Kidney (tissue), 14 donors: ENCODE measurements around the gene TRAF4. TPM values are rescaled to one million over a fixed set of nuclear protein-coding genes. Genes with fewer than 3 reads are reported as not detected.

Experiments
- DNase-seq, 5 donors: peaks; one replicate each; pipeline ENCODE4 v3.0.0-alpha.2; 2013 to 2020
- FAIRE-seq: peaks from 2 replicates; lab custom pipeline; 2012; peaks lifted over from hg19 to GRCh38; lab: Jason Lieb, UNC
- H3K27ac ChIP-seq, 2 donors: one replicate each; pipeline ENCODE4 v1.7.0; 2013; ENCODE audit warnings: low read depth in 2 of 2, low read length in 2 of 2, inconsistent platforms in 1 of 2
- H3K27me3 ChIP-seq: one replicate; pipeline ENCODE4 v1.7.1; 2013; ENCODE audit warnings: low read length, inconsistent platforms; ENCODE audit not compliant: control insufficient read depth, insufficient read depth
- H3K36me3 ChIP-seq, 3 donors: one replicate each; pipeline versions ENCODE4 v1.7.0 to v1.7.1; 2013; ENCODE audit warnings: low read length in 3 of 3, control low read depth in 1 of 3, inconsistent platforms in 1 of 3; ENCODE audit not compliant: insufficient read depth in 3 of 3, control insufficient read depth in 2 of 3
- H3K4me1 ChIP-seq, 3 donors: one replicate each; pipeline versions ENCODE4 v1.7.0 to v1.7.1; 2013; ENCODE audit warnings: low read length in 3 of 3, inconsistent platforms in 1 of 3, low read depth in 1 of 3; ENCODE audit not compliant: control insufficient read depth in 2 of 3, insufficient read depth in 2 of 3
- H3K4me3 ChIP-seq, 3 donors: one replicate each; pipeline versions ENCODE4 v1.7.0 to v1.8.1; 2013; ENCODE audit warnings: low read length in 3 of 3, control low read depth in 1 of 3, inconsistent platforms in 1 of 3
- H3K9ac ChIP-seq, 3 donors: one replicate each; pipeline versions ENCODE4 v1.7.0 to v1.7.1; 2013; ENCODE audit warnings: low read length in 3 of 3, control low read depth in 1 of 3, inconsistent platforms in 1 of 3
- H3K9me3 ChIP-seq, 3 donors: one replicate each; pipeline versions ENCODE4 v1.7.0 to v1.7.1; 2013; ENCODE audit warnings: low read length in 3 of 3, control low read depth in 1 of 3, inconsistent platforms in 1 of 3; ENCODE audit not compliant: control insufficient read depth in 2 of 3, insufficient read depth in 1 of 3
- CTCF ChIP-seq: IDR thresholded peaks from 3 replicates; pipeline ENCODE4 v1.5.1; 2012; ENCODE audit warnings: mild to moderate bottlenecking, moderate library complexity, borderline replicate concordance; ENCODE audit not compliant: insufficient read depth; ENCODE audit errors: extremely low read depth
- intact Hi-C: fragments of 100-400 bp; cut with DNase I; formaldehyde crosslinking; loops from one replicate; pipeline ENCODE4 v1.11.1; 2022
- polyA plus RNA-seq: library from polyadenylated mRNA; stranded (reverse); fragments of 350-450 nt; fragmentation: Illumina TruSeq; extraction: RNeasy Lipid Tissue Mini Kit (QIAGEN cat#74804); gene quantifications from one replicate; pipeline ENCODE4 v1.2.3, GENCODE V29; 2014; ENCODE audit warnings: low read depth, low replicate concordance; ENCODE audit not compliant: insufficient read depth
- total RNA-seq: library from RNA; stranded (reverse); fragmentation: NEBNext Ultra II Directional; extraction: Animal tissue kit (Norgen Biotek cat#: 25700); gene quantifications from one replicate; pipeline ENCODE4 v1.2.1, GENCODE V29; 2021
- donor health status: control.
- donor health status: control.
- donor health status: control.
- donor health status: control.
- donor health status: control.
- donor health status: DM: yes; HTN: yes; CAD: no.
- donor health status: Normal renal cell carcinoma (clear cell type).

TRAF4 gene
- total and polyA plus RNA-seq, 2 donors from 2014 or later, result 53.4 to 118 TPM

DNA sequence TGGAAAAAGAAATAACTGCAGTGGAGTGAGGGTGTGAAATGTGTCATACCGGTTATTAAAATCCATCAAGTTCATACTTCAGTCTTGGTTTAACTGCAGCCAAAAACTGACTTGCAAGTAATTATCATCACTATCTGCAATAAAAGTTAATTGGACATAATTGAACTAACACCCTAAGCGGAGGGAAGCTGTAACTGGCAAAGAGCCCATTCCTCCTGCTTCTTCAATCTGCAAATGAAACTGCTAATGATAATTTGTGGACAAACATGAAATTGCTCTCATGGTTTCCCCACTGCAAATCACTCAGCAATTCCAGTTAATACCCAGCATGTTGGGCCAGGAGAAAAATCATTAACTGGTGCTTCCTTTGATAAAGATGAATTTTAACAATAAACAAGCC lies 52.3 kb downstream of the TRAF4 start:
- Histone ChIP-seq H3K9me3 (no peaks in the 10 kb centered on the region), H3K27ac (no peak overlapping the region), H3K36me3 (no peaks in the 10 kb centered on the region), H3K27me3 (no peaks in the 10 kb centered on the region), H3K9ac (no peak overlapping the region), H3K4me3 (no peak overlapping the region), H3K4me1 (no peaks in the 10 kb centered on the region)
- TF ChIP-seq CTCF, result no peak
- intact Hi-C loops, result no loop called here
- DNase-seq (no peak), FAIRE-seq (no peak)

Other genes with a start within 250 kb of the TRAF4 start
- not detected for gene FOXN1, start 237.7 kb upstream of the TRAF4 start, total RNA-seq
- gene FOXN1, start 237.7 kb upstream of the TRAF4 start, polyA plus RNA-seq, result not detected
- gene UNC119, start 191.4 kb upstream of the TRAF4 start, total RNA-seq, result 19.0 TPM
- 60.7 TPM for gene UNC119, start 191.4 kb upstream of the TRAF4 start, polyA plus RNA-seq
- gene PIGS, start 172.5 kb upstream of the TRAF4 start, total RNA-seq, result 75.0 TPM
- 60.6 TPM for gene PIGS, start 172.5 kb upstream of the TRAF4 start, polyA plus RNA-seq
- 7.1 TPM for gene ALDOC, start 167.1 kb upstream of the TRAF4 start, total RNA-seq
- 21.9 TPM for gene ALDOC, start 167.1 kb upstream of the TRAF4 start, polyA plus RNA-seq
- 7.4 TPM for gene SPAG5, start 145.0 kb upstream of the TRAF4 start, total RNA-seq
- gene SPAG5, start 145.0 kb upstream of the TRAF4 start, polyA plus RNA-seq, result 123 TPM
- gene RSKR, start 129.8 kb upstream of the TRAF4 start, total RNA-seq, result 10.2 TPM
- 4.1 TPM for gene RSKR, start 129.8 kb upstream of the TRAF4 start, polyA plus RNA-seq
- gene BLTP2, start 98.9 kb upstream of the TRAF4 start, total RNA-seq, result 140 TPM
- gene BLTP2, start 98.9 kb upstream of the TRAF4 start, polyA plus RNA-seq, result 35.1 TPM
- 54.3 TPM for gene SDF2, start 82.1 kb upstream of the TRAF4 start, total RNA-seq
- 101 TPM for gene SDF2, start 82.1 kb upstream of the TRAF4 start, polyA plus RNA-seq
- 61.5 TPM for gene SUPT6H, start 81.8 kb upstream of the TRAF4 start, total RNA-seq
- 21.4 TPM for gene SUPT6H, start 81.8 kb upstream of the TRAF4 start, polyA plus RNA-seq
- 3.4 TPM for gene PROCA1, start 32.1 kb upstream of the TRAF4 start, total RNA-seq
- gene PROCA1, start 32.1 kb upstream of the TRAF4 start, polyA plus RNA-seq, result 3.5 TPM
- gene RAB34, start 26.1 kb upstream of the TRAF4 start, total RNA-seq, result 119 TPM
- gene RAB34, start 26.1 kb upstream of the TRAF4 start, polyA plus RNA-seq, result 128 TPM
- gene RPL23A, start 24.0 kb upstream of the TRAF4 start, total RNA-seq, result 1,188 TPM
- 1,159 TPM for gene RPL23A, start 24.0 kb upstream of the TRAF4 start, polyA plus RNA-seq
- gene TLCD1, start 17.8 kb upstream of the TRAF4 start, total RNA-seq, result 25.3 TPM
- gene TLCD1, start 17.8 kb upstream of the TRAF4 start, polyA plus RNA-seq, result 30.0 TPM
- 20.6 TPM for gene NEK8, start 15.2 kb upstream of the TRAF4 start, total RNA-seq
- gene NEK8, start 15.2 kb upstream of the TRAF4 start, polyA plus RNA-seq, result 4.7 TPM
- 31.0 TPM for gene FAM222B, start 98.8 kb downstream of the TRAF4 start, total RNA-seq
- 13.0 TPM for gene FAM222B, start 98.8 kb downstream of the TRAF4 start, polyA plus RNA-seq
- gene ERAL1, start 111.0 kb downstream of the TRAF4 start, total RNA-seq, result 29.5 TPM
- gene ERAL1, start 111.0 kb downstream of the TRAF4 start, polyA plus RNA-seq, result 71.6 TPM
- 260 TPM for gene FLOT2, start 153.7 kb downstream of the TRAF4 start, total RNA-seq
- gene FLOT2, start 153.7 kb downstream of the TRAF4 start, polyA plus RNA-seq, result 200 TPM
- 29.5 TPM for gene DHRS13, start 159.1 kb downstream of the TRAF4 start, total RNA-seq
- gene DHRS13, start 159.1 kb downstream of the TRAF4 start, polyA plus RNA-seq, result 21.6 TPM
- gene PHF12, start 207.5 kb downstream of the TRAF4 start, total RNA-seq, result 50.4 TPM
- 8.8 TPM for gene PHF12, start 207.5 kb downstream of the TRAF4 start, polyA plus RNA-seq